SK-N-SH (cell line): Measurements from ENCODE around the gene VSIG2. TPM values are rescaled to one million over a fixed set of nuclear protein-coding genes. Genes with fewer than 3 reads are reported as not detected.

Source experiments
- CTCF ChIA-PET: fragments of 300-600, 350-600 bp; formaldehyde crosslinking; extraction: SDS; loops from one replicate; lab custom pipeline; 2021; lab: Yijun Ruan, JAX
- POLR2A ChIA-PET: fragments of 350-600 bp; sonication (Branson Sonifier 250); formaldehyde crosslinking; extraction: SDS; loops from one replicate; lab custom pipeline; 2020; ENCODE audit warnings: antibody characterized with exemption, inconsistent platforms; lab: Yijun Ruan, JAX
- DNase-seq: peaks from one replicate; pipeline ENCODE4 v3.0.0; 2012
- H2AFZ ChIP-seq: fragments of 200-600 bp; sonication (generic); 2 replicates; pipeline ENCODE4 v1.8.1; 2016; ENCODE audit warnings: antibody characterized with exemption, mild to moderate bottlenecking, low read depth
- H3F3A ChIP-seq: fragments of 200-600 bp; sonication (generic); replicated peaks from 2 replicates; pipeline ENCODE3; 2016; ENCODE audit warnings: antibody characterized with exemption, mild to moderate bottlenecking; ENCODE audit not compliant: insufficient read depth
- H3K27ac ChIP-seq, 2 experiments: fragments of 200-500 bp in 1 of 2; fragments of 200-600 bp in 1 of 2; sonication (Bioruptor generic) in 1 of 2; sonication (generic), shearing (Covaris generic) in 1 of 2; 2 replicates each; pipeline versions ENCODE4 v1.5.1 to v1.6.1; 2014 to 2016; ENCODE audit warnings: low read depth in 2 of 2, inconsistent platforms in 1 of 2, low read length in 1 of 2, mild to moderate bottlenecking in 1 of 2, mixed read lengths in 1 of 2
- H3K27me3 ChIP-seq: fragments of 200-600 bp; sonication (generic), shearing (Covaris generic); 2 replicates; pipeline ENCODE4 v1.6.1; 2016; ENCODE audit warnings: mixed run types; ENCODE audit not compliant: insufficient read depth
- H3K36me3 ChIP-seq, 2 experiments: fragments of 200-500 bp in 1 of 2; fragments of 200-600 bp in 1 of 2; sonication (Bioruptor generic) in 1 of 2; sonication (generic) in 1 of 2; replicated peaks in 1 of 2; 2 replicates each; pipeline versions ENCODE3 to v1.5.1; 2014 to 2016; ENCODE audit warnings: low read length in 1 of 2, mild to moderate bottlenecking in 1 of 2; ENCODE audit not compliant: insufficient read depth in 2 of 2, control insufficient read depth in 1 of 2
- H3K4me1 ChIP-seq, 2 experiments: fragments of 200-500 bp in 1 of 2; fragments of 200-600 bp in 1 of 2; sonication (Bioruptor generic) in 1 of 2; sonication (generic), shearing (Covaris generic) in 1 of 2; 2 replicates each; pipeline versions ENCODE4 v1.5.1 to v1.6.1; 2014 to 2016; ENCODE audit warnings: low read depth in 1 of 2, low read length in 1 of 2, mixed run types in 1 of 2; ENCODE audit not compliant: insufficient read depth in 2 of 2, control insufficient read depth in 1 of 2
- H3K4me2 ChIP-seq: fragments of 200-600 bp; sonication (generic), shearing (Covaris generic); 2 replicates; pipeline ENCODE4 v1.6.1; 2017; ENCODE audit warnings: mixed run types
- H3K4me3 ChIP-seq, 2 experiments: fragments of 200-500 bp in 1 of 2; fragments of 200-600 bp in 1 of 2; sonication (Bioruptor generic) in 1 of 2; sonication (generic), shearing (Covaris generic) in 1 of 2; 2 replicates each; pipeline versions ENCODE4 v1.5.1 to v1.8.1; 2014 to 2016; ENCODE audit warnings: low read depth in 2 of 2, inconsistent platforms in 1 of 2, low read length in 1 of 2, mild to moderate bottlenecking in 1 of 2, mixed read lengths in 1 of 2, moderate library complexity in 1 of 2
- H3K79me2 ChIP-seq: fragments of 200-600 bp; sonication (generic); 2 replicates; pipeline ENCODE4 v1.8.1; 2017; ENCODE audit warnings: mild to moderate bottlenecking; ENCODE audit not compliant: insufficient read depth
- H3K9ac ChIP-seq: fragments of 200-600 bp; sonication (generic); 2 replicates; pipeline ENCODE4 v1.6.1; 2017; ENCODE audit warnings: mixed run types
- H3K9me2 ChIP-seq: fragments of 200-600 bp; sonication (generic); 2 replicates; pipeline ENCODE4 v1.6.1; 2017; ENCODE audit warnings: mixed run types
- H3K9me3 ChIP-seq: fragments of 200-600 bp; sonication (generic); 2 replicates; pipeline ENCODE4 v1.6.1; 2017; ENCODE audit warnings: mixed run types, mild to moderate bottlenecking, moderate library complexity
- H4K20me1 ChIP-seq: fragments of 200-600 bp; sonication (generic); 2 replicates; pipeline ENCODE4 v1.6.1; 2017; ENCODE audit warnings: mild to moderate bottlenecking, mixed run types; ENCODE audit not compliant: insufficient read depth
- CHD2 ChIP-seq: fragments of 150-350 bp; IDR thresholded peaks from 2 replicates; pipeline ENCODE4 v1.6.1; 2018; ENCODE audit warnings: low read length; ENCODE audit not compliant: partially characterized antibody
- EZH2phosphoT487 ChIP-seq: fragments of 200-600 bp; sonication (generic); IDR thresholded peaks from 2 replicates; pipeline ENCODE4 v1.6.1; 2017; ENCODE audit warnings: low read depth, mixed run types, mild to moderate bottlenecking, antibody characterized with exemption, moderate library complexity, borderline replicate concordance
- FOXJ3 ChIP-seq: sonication (generic); formaldehyde crosslinking; IDR thresholded peaks from 2 replicates; pipeline ENCODE4 v1.5.1; 2020; ENCODE audit warnings: mild to moderate bottlenecking, missing genetic modification reagents
- GABPA ChIP-seq: IDR thresholded peaks from 2 replicates; pipeline ENCODE4 v1.4.0; 2012; ENCODE audit warnings: low read depth, mild to moderate bottlenecking
- GATA2 ChIP-seq: sonication (generic); formaldehyde crosslinking; IDR thresholded peaks from 2 replicates; pipeline ENCODE4 v1.5.0; 2020; ENCODE audit warnings: mild to moderate bottlenecking, missing genetic modification reagents
- JUND ChIP-seq: IDR thresholded peaks from 2 replicates; pipeline ENCODE4 v1.4.0; 2012
- PBX3 ChIP-seq: IDR thresholded peaks from 2 replicates; pipeline ENCODE4; 2012
- RAD21 ChIP-seq: IDR thresholded peaks from 2 replicates; pipeline ENCODE4 v1.6.1; 2012; ENCODE audit warnings: mild to moderate bottlenecking, low read length
- SIN3A ChIP-seq: IDR thresholded peaks from 2 replicates; pipeline ENCODE4 v1.6.1; 2012; ENCODE audit warnings: low read depth, mild to moderate bottlenecking, low read length, moderate library complexity, borderline replicate concordance
- SMC3 ChIP-seq: IDR thresholded peaks from 2 replicates; pipeline ENCODE4 v1.6.1; 2012; ENCODE audit warnings: low read depth, low read length, improper control_type of control experiment
- TAF1 ChIP-seq: IDR thresholded peaks from 2 replicates; pipeline ENCODE4 v1.6.1; 2012; ENCODE audit warnings: low read depth, mild to moderate bottlenecking, low read length, moderate library complexity, borderline replicate concordance
- USF1 ChIP-seq: IDR thresholded peaks from 2 replicates; pipeline ENCODE4 v1.4.0; 2012; ENCODE audit warnings: low read depth, borderline replicate concordance
- USF2 ChIP-seq: fragments of 150-350 bp; IDR thresholded peaks from 2 replicates; pipeline ENCODE4 v1.6.1; 2017; ENCODE audit warnings: antibody characterized with exemption, low read length, low read depth, borderline replicate concordance
- ZBTB33 ChIP-seq: IDR thresholded peaks from 2 replicates; pipeline ENCODE4 v1.4.0; 2012; ENCODE audit warnings: low read depth, borderline replicate concordance
- WGBS: methylation state at CpG from one replicate; pipeline ENCODE4 v1.1.6; 2017; ENCODE audit warnings: low lambda C conversion rate; 5-methylcytosine and 5-hydroxymethylcytosine counted together
- polyA plus RNA-seq, 3 experiments: library from polyadenylated mRNA; depleted of rRNA; stranded (reverse); fragments of >200 nt; gene quantifications; 2 replicates each; pipeline ENCODE4 v1.2.3, GENCODE V29; 2012

The VSIG2 gene
- polyA plus RNA-seq, 1 of the 3 experiments (the other 2 are of a cell fraction): not detected

- Histone ChIP-seq H3K4me1 (peaks cover 5 to 22% of the 10 kb centered on the region in 2 experiments; a peak in 2 of 4 replicates), H3K4me2 (no peak overlapping the region), H2AFZ (no peak overlapping the region), H3K27ac (no peak overlapping the region), H3K27me3 (no peaks in the 10 kb centered on the region), H3K36me3 (no peaks in the 10 kb centered on the region), H3K79me2 (no peaks in the 10 kb centered on the region), H3K9me3 (no peaks in the 10 kb centered on the region), H3K9me2 (no peaks in the 10 kb centered on the region), H4K20me1 (no peaks in the 10 kb centered on the region), H3F3A (peaks cover 11% of the 10 kb centered on the region), H3K4me3 (no peak overlapping the region), H3K9ac (no peak overlapping the region)
- ChIA-PET CTCF (no interaction called here), POLR2A (no interaction called here)
- WGBS: 61% methylated on average over 2 of the region's 2 CpGs
- TF ChIP-seq RAD21 (no peak), JUND (no peak), GABPA (no peak), ZBTB33 (no peak), USF2 (no peak), FOXJ3 (CRISPR knock-in tag) (no peak), SMC3 (no peak), SIN3A (no peak), GATA2 (CRISPR knock-in tag) (no peak), TAF1 (no peak), CHD2 (no peak), EZH2phosphoT487 (no peak), USF1 (no peak), PBX3 (no peak)
- DNase-seq: no peak
These were observed 23.9 kb downstream of the VSIG2 start for GRCh38 chr11:124728134-124728533.
